Ishikawa (cell line): ENCODE results near the gene ZW10.

Experiments
- CEBPB ChIP-seq: IDR thresholded peaks from 2 replicates; pipeline ENCODE4 v1.6.1; 2012
- CREB1 ChIP-seq: IDR thresholded peaks from 2 replicates; pipeline ENCODE4 v1.6.1; 2012; ENCODE audit warnings: low read depth
- EGR1 ChIP-seq: IDR thresholded peaks from 2 replicates; pipeline ENCODE4 v1.6.1; 2012
- EP300 ChIP-seq: IDR thresholded peaks from 2 replicates; pipeline ENCODE4 v1.6.1; 2012; ENCODE audit warnings: borderline replicate concordance
- FOXM1 ChIP-seq: IDR thresholded peaks from 2 replicates; pipeline ENCODE4 v1.6.1; 2012; ENCODE audit warnings: low read depth, borderline replicate concordance
- MAX ChIP-seq: IDR thresholded peaks from 2 replicates; pipeline ENCODE4 v1.6.1; 2012
- NFIC ChIP-seq: IDR thresholded peaks from 2 replicates; pipeline ENCODE4 v1.6.1; 2012
- RAD21 ChIP-seq: IDR thresholded peaks from 2 replicates; pipeline ENCODE4 v1.6.1; 2012; ENCODE audit warnings: low read depth
- REST ChIP-seq: IDR thresholded peaks from 2 replicates; pipeline ENCODE4 v1.6.1; 2012; ENCODE audit warnings: low read depth, mild to moderate bottlenecking
- TAF1 ChIP-seq: IDR thresholded peaks from 2 replicates; pipeline ENCODE4 v1.6.1; 2012; ENCODE audit warnings: low read depth, mild to moderate bottlenecking
- TCF12 ChIP-seq: IDR thresholded peaks from 2 replicates; pipeline ENCODE4 v1.6.1; 2012; ENCODE audit warnings: low read depth
- TEAD4 ChIP-seq: IDR thresholded peaks from 2 replicates; pipeline ENCODE4 v1.6.1; 2012
- USF1 ChIP-seq: IDR thresholded peaks from 2 replicates; pipeline ENCODE4 v1.6.1; 2012
- YY1 ChIP-seq: IDR thresholded peaks from 2 replicates; pipeline ENCODE4 v1.6.1; 2012; ENCODE audit warnings: low read depth
- ZBTB7A ChIP-seq: IDR thresholded peaks from 2 replicates; pipeline ENCODE4 v1.6.1; 2012; ENCODE audit warnings: low read depth

The ZW10 gene

GRCh38 chr11:113695207-113695606 is 78.3 kb downstream of the ZW10 start:
- TF ChIP-seq TCF12 (no peak), RAD21 (no peak), EP300 (no peak), CEBPB (no peak), MAX (no peak), FOXM1 (no peak)

GRCh38 chr11:113694390-113694789 is 79.1 kb downstream of the ZW10 start:
- TF ChIP-seq CEBPB (no peak), EP300 (no peak), MAX (no peak), FOXM1 (no peak), TAF1 (no peak), RAD21 (no peak), EGR1 (no peak)

- TF ChIP-seq REST (no peak), NFIC (no peak), TCF12 (no peak), ZBTB7A (no peak), TEAD4 (no peak), MAX (no peak), USF1 (no peak), TAF1 (no peak), FOXM1 (no peak), CREB1 (no peak), EGR1 (no peak), CEBPB (no peak), YY1 (no peak)
These were observed 80.5 kb downstream of the ZW10 start for GRCh38 chr11:113693030-113693429.

- TF ChIP-seq EGR1: peak; percentile 56; the same call in 1 of the 2 replicates
- peak; percentile 71 for TF ChIP-seq MAX
- peak; percentile 36; the same call in 1 of the 2 replicates for TF ChIP-seq RAD21
- no peak for TF ChIP-seq TCF12
- TF ChIP-seq TEAD4: peak; percentile 52
- peak; percentile 65 for TF ChIP-seq USF1
These were observed 82.6 kb downstream of the ZW10 start for GRCh38 chr11:113690619-113691569.

- no peak for TF ChIP-seq ZBTB7A
- no peak for TF ChIP-seq NFIC
- TF ChIP-seq MAX: 0 out of 2 replicates have a peak, but pooled peaks have one; percentile 17
- no peak for TF ChIP-seq CEBPB
These were observed 83.5 kb downstream of the ZW10 start for GRCh38 chr11:113689768-113690618.

GRCh38 chr11:113685654-113686359 is 87.7 kb downstream of the ZW10 start:
- TF ChIP-seq CEBPB: no peak
- no peak for TF ChIP-seq TCF12
- no peak for TF ChIP-seq ZBTB7A
- TF ChIP-seq TEAD4: no peak
- no peak for TF ChIP-seq USF1
- no peak for TF ChIP-seq REST
- no peak for TF ChIP-seq FOXM1
- no peak for TF ChIP-seq TAF1
